HL-60 (cell line): ENCODE measurements around the gene C11orf86.

Source experiments
- GABPA ChIP-seq: IDR thresholded peaks from 2 replicates; pipeline ENCODE4 v1.6.1; 2012; ENCODE audit warnings: low read depth
- POLR2AphosphoS5 ChIP-seq: IDR thresholded peaks from 2 replicates; pipeline ENCODE4 v1.6.1; 2012; ENCODE audit warnings: low read depth
- SPI1 ChIP-seq: IDR thresholded peaks from 2 replicates; pipeline ENCODE4 v1.6.1; 2012; ENCODE audit warnings: low read depth, mild to moderate bottlenecking, borderline replicate concordance
- TF ChIP-seq, protein P1 (sequence below): IDR thresholded peaks from one replicate; pipeline ENCODE4 v1.5.1; 2011; ENCODE audit warnings: low read length, control low read depth, inconsistent platforms; ENCODE audit not compliant: insufficient read depth

DNA sequence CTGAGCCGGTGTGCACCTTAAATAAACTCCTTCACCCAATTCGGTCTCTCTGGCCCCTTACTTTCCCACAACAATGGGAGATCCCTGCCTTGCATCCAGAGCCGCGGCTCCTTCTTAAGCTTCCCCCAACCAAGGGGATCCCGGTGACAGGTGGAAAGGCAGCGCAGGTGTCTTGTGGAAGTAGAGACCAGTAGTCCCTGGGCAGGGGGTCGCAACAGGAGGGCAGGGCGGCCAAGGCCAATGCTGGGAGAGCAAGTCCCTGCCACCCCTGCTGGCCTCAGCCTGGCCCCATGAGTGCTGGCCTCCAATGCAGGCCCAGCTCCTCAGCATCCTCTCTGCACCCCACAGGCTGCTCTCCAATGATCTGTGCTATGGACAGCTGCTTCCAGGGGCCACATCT, 39.9 kb downstream of the C11orf86 start:
- no peak for TF ChIP-seq GABPA
- TF ChIP-seq, protein P1, sequence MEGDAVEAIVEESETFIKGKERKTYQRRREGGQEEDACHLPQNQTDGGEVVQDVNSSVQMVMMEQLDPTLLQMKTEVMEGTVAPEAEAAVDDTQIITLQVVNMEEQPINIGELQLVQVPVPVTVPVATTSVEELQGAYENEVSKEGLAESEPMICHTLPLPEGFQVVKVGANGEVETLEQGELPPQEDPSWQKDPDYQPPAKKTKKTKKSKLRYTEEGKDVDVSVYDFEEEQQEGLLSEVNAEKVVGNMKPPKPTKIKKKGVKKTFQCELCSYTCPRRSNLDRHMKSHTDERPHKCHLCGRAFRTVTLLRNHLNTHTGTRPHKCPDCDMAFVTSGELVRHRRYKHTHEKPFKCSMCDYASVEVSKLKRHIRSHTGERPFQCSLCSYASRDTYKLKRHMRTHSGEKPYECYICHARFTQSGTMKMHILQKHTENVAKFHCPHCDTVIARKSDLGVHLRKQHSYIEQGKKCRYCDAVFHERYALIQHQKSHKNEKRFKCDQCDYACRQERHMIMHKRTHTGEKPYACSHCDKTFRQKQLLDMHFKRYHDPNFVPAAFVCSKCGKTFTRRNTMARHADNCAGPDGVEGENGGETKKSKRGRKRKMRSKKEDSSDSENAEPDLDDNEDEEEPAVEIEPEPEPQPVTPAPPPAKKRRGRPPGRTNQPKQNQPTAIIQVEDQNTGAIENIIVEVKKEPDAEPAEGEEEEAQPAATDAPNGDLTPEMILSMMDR: no peak
- no peak for TF ChIP-seq POLR2AphosphoS5
- no peak for TF ChIP-seq SPI1
